H9 (cell line): ENCODE data around the gene ANO6. TPM values are rescaled to one million over a fixed set of nuclear protein-coding genes. Genes with fewer than 3 reads are reported as not detected.

Source experiments
- DNase-seq: peaks from one replicate; pipeline ENCODE4 v3.0.0-alpha.2; 2017
- H2AFZ ChIP-seq: one replicate; pipeline ENCODE4 v1.6.1; 2013; ENCODE audit warnings: mild to moderate bottlenecking, low read length, control low read depth, moderate library complexity
- H2AK5ac ChIP-seq: 2 replicates; pipeline ENCODE4 v1.6.1; 2013; ENCODE audit warnings: low read length, control low read depth, mixed read lengths; ENCODE audit not compliant: insufficient read length
- H2BK120ac ChIP-seq: one replicate; pipeline ENCODE4 v1.6.1; 2013; ENCODE audit warnings: low read depth, mild to moderate bottlenecking, low read length, control low read depth, inconsistent platforms; ENCODE audit not compliant: poor library complexity, severe bottlenecking
- H2BK12ac ChIP-seq: 2 replicates; pipeline ENCODE4 v1.6.1; 2013; ENCODE audit warnings: low read length, control low read depth, mixed read lengths, low read depth; ENCODE audit not compliant: insufficient read length
- H2BK15ac ChIP-seq: 2 replicates; pipeline ENCODE4 v1.6.1; 2013; ENCODE audit warnings: low read depth, low read length, control low read depth
- H2BK20ac ChIP-seq: one replicate; pipeline ENCODE4 v1.6.1; 2013; ENCODE audit warnings: low read depth, mild to moderate bottlenecking, low read length, control low read depth, inconsistent platforms; ENCODE audit not compliant: poor library complexity, severe bottlenecking
- H2BK5ac ChIP-seq: 2 replicates; pipeline ENCODE4 v1.6.1; 2013; ENCODE audit warnings: low read length, control low read depth, mixed read lengths; ENCODE audit not compliant: insufficient read length
- H3K14ac ChIP-seq: 2 replicates; pipeline ENCODE4 v1.6.1; 2013; ENCODE audit warnings: low read length, control low read depth; ENCODE audit not compliant: insufficient read depth
- H3K18ac ChIP-seq: 2 replicates; pipeline ENCODE4 v1.6.1; 2013; ENCODE audit warnings: low read depth, mild to moderate bottlenecking, mixed read lengths, low read length, control low read depth; ENCODE audit not compliant: insufficient read length
- H3K23ac ChIP-seq: 2 replicates; pipeline ENCODE4 v1.6.1; 2013; ENCODE audit warnings: low read length, control low read depth, mixed read lengths, low read depth; ENCODE audit not compliant: insufficient read length
- H3K23me2 ChIP-seq: 2 replicates; pipeline ENCODE4 v1.6.1; 2013; ENCODE audit warnings: low read depth, mild to moderate bottlenecking, mixed read lengths, low read length, control low read depth; ENCODE audit not compliant: insufficient read length, poor library complexity, severe bottlenecking
- H3K27ac ChIP-seq: 2 replicates; pipeline ENCODE4 v1.5.1; 2013; ENCODE audit warnings: low read length, control low read depth, mixed read lengths, low read depth; ENCODE audit not compliant: insufficient read length
- H3K27me3 ChIP-seq: 2 replicates; pipeline ENCODE4 v1.6.1; 2013; ENCODE audit warnings: low read length, control low read depth, inconsistent platforms; ENCODE audit not compliant: insufficient read depth
- H3K4ac ChIP-seq: 2 replicates; pipeline ENCODE4 v1.6.1; 2013; ENCODE audit warnings: low read depth, mild to moderate bottlenecking, control low read depth, inconsistent platforms, low read length, moderate library complexity
- H3K4me1 ChIP-seq: 2 replicates; pipeline ENCODE4 v1.6.1; 2013; ENCODE audit warnings: low read length, control low read depth, inconsistent platforms; ENCODE audit not compliant: insufficient read depth
- H3K4me2 ChIP-seq: 2 replicates; pipeline ENCODE4 v1.6.1; 2013; ENCODE audit warnings: low read length, control low read depth, mixed read lengths; ENCODE audit not compliant: insufficient read length, insufficient read depth
- H3K56ac ChIP-seq: 2 replicates; pipeline ENCODE4 v1.6.1; 2013; ENCODE audit warnings: low read depth, mild to moderate bottlenecking, mixed read lengths, low read length, control low read depth; ENCODE audit not compliant: insufficient read length
- H3K79me1 ChIP-seq: 2 replicates; pipeline ENCODE4 v1.6.1; 2013; ENCODE audit warnings: low read depth, mild to moderate bottlenecking, moderate library complexity, low read length, control low read depth, inconsistent platforms; ENCODE audit not compliant: insufficient read depth, poor library complexity, severe bottlenecking
- H3K79me2 ChIP-seq: 2 replicates; pipeline ENCODE4 v1.6.1; 2013; ENCODE audit warnings: low read length, control low read depth, inconsistent platforms; ENCODE audit not compliant: insufficient read depth
- H3K9ac ChIP-seq: 2 replicates; pipeline ENCODE4 v1.6.1; 2013; ENCODE audit warnings: low read length, control low read depth, mixed read lengths; ENCODE audit not compliant: insufficient read length; ENCODE audit errors: extremely low read depth
- H3K9me3 ChIP-seq: one replicate; pipeline ENCODE4 v1.6.1; 2013; ENCODE audit warnings: low read depth, low read length, inconsistent platforms; ENCODE audit not compliant: control insufficient read depth
- H3T11ph ChIP-seq: one replicate; pipeline ENCODE4 v1.6.1; 2013; ENCODE audit warnings: mild to moderate bottlenecking, low read length, control low read depth, inconsistent platforms
- H4K20me1 ChIP-seq: one replicate; pipeline ENCODE4 v1.6.1; 2013; ENCODE audit not compliant: control insufficient read depth, insufficient read length, insufficient read depth
- H4K5ac ChIP-seq: 2 replicates; pipeline ENCODE4 v1.6.1; 2013; ENCODE audit warnings: low read depth, mild to moderate bottlenecking, mixed read lengths, low read length, control low read depth; ENCODE audit not compliant: insufficient read length
- H4K8ac ChIP-seq: replicated peaks from 2 replicates; pipeline ENCODE4 v1.6.1; 2013; ENCODE audit warnings: low read length, control low read depth, mixed read lengths, low read depth; ENCODE audit not compliant: insufficient read length
- H4K91ac ChIP-seq: 2 replicates; pipeline ENCODE4 v1.6.1; 2013; ENCODE audit warnings: low read depth, mild to moderate bottlenecking, moderate library complexity, mixed read lengths, low read length, control low read depth; ENCODE audit not compliant: insufficient read length
- H3K27ac Mint-ChIP-seq, 3 experiments: 2 replicates in 2 of 3; 3 replicates in 1 of 3; pipeline ENCODE4 v1.8.0; 2020 to 2021; ENCODE audit warnings: mixed read lengths in 3 of 3, mild to moderate bottlenecking in 1 of 3, moderate library complexity in 1 of 3
- H3K27me3 Mint-ChIP-seq: 2 replicates; pipeline ENCODE4 v1.8.0; 2021; ENCODE audit warnings: low read depth, mild to moderate bottlenecking, moderate library complexity, mixed read lengths
- H3K36me3 Mint-ChIP-seq, 3 experiments: 2 replicates in 2 of 3; 3 replicates in 1 of 3; pipeline ENCODE4 v1.8.0; 2020 to 2021; ENCODE audit warnings: low read depth in 3 of 3, mixed read lengths in 3 of 3; ENCODE audit not compliant: insufficient read depth in 1 of 3
- H3K4me1 Mint-ChIP-seq, 2 experiments: 2 replicates each; pipeline ENCODE4 v1.8.0; 2020; ENCODE audit warnings: mixed read lengths in 2 of 2
- H3K4me3 Mint-ChIP-seq, 2 experiments: 2 replicates in 1 of 2; 3 replicates in 1 of 2; pipeline ENCODE4 v1.8.0; 2020 to 2021; ENCODE audit warnings: mild to moderate bottlenecking in 2 of 2, mixed read lengths in 2 of 2, moderate library complexity in 1 of 2
- H3K9me3 Mint-ChIP-seq, 2 experiments: 2 replicates in 1 of 2; 3 replicates in 1 of 2; pipeline ENCODE4 v1.8.0; 2020; ENCODE audit warnings: mild to moderate bottlenecking in 2 of 2, mixed read lengths in 2 of 2, moderate library complexity in 1 of 2
- CTCF ChIP-seq: fragments of 200-600 bp; sonication (generic); conservative IDR thresholded peaks from 3 replicates; pipeline ENCODE4 v1.8.0; 2021; ENCODE audit warnings: antibody characterized with exemption, mild to moderate bottlenecking
- WGBS: extraction: QIAGEN DNeasy Blood & Tissue Kit; methylation state at CpG from one replicate; pipeline ENCODE4 v1.1.7; 2013; ENCODE audit warnings: missing lambda C conversion rate, low lambda C conversion rate, mixed read lengths; ENCODE audit not compliant: insufficient read length; ENCODE audit errors: extremely low coverage; 5-methylcytosine and 5-hydroxymethylcytosine counted together
- total RNA-seq: library from RNA; stranded (reverse); gene quantifications from 2 replicates; pipeline ENCODE4 v1.2.1, GENCODE V29; 2021

Gene ANO6
- total RNA-seq, 1 experiment from 2014 or later, result 24.3 TPM

- H3K27me3 Mint-ChIP-seq, result no peaks in the 10 kb centered on the region
- Histone ChIP-seq H3K79me2 (no peaks in the 10 kb centered on the region), H2BK5ac (no peak overlapping the region), H2BK12ac (no peak overlapping the region), H3K9ac (no peak overlapping the region), H3T11ph (no peak overlapping the region), H2BK20ac (no peak overlapping the region), H3K4me2 (no peak overlapping the region), H4K5ac (no peak overlapping the region), H3K14ac (no peak overlapping the region), H3K27ac (no peak overlapping the region), H4K91ac (no peak overlapping the region), H3K27me3 (no peaks in the 10 kb centered on the region), H3K23me2 (no peaks in the 10 kb centered on the region), H3K56ac (no peak overlapping the region), H2BK120ac (no peak overlapping the region), H2AK5ac (no peak overlapping the region), H2BK15ac (no peak overlapping the region), H3K18ac (no peak overlapping the region), H3K4ac (no peak overlapping the region), H4K8ac (no peak overlapping the region), H3K23ac (no peak overlapping the region), H4K20me1 (no peaks in the 10 kb centered on the region), H3K9me3 (no peaks in the 10 kb centered on the region), H2AFZ (no peak overlapping the region), H3K4me1 (peaks cover 2% of the 10 kb centered on the region; the same call in 1 of the 2 replicates), H3K79me1 (no peaks in the 10 kb centered on the region)
- no peak for DNase-seq
- no peak for TF ChIP-seq CTCF
- WGBS, result no CpG with 5 or more reads among the region's 6 CpGs
- peaks cover 6 to 9% (median 9%) of the 10 kb centered on the region in 3 experiments; a peak in 6 of 7 replicates for H3K36me3 Mint-ChIP-seq
- no peaks in the 10 kb centered on the region for H3K9me3 Mint-ChIP-seq
- H3K27ac Mint-ChIP-seq, result no peak overlapping the region
- H3K4me1 Mint-ChIP-seq, result peaks cover 3 to 9% of the 10 kb centered on the region in 2 experiments; a peak in 2 of 4 replicates
- H3K4me3 Mint-ChIP-seq, result no peak overlapping the region
Measured at GRCh38 chr12:45343269-45344051, 127.6 kb downstream of the ANO6 start.
